GM12878 (cell line): ENCODE results near the gene LPAR3. TPM values are rescaled to one million over a fixed set of nuclear protein-coding genes. Genes with fewer than 3 reads are reported as not detected.

ENCODE experiments used
- ATAC-seq: fragments of 200-7000 bp; cut with Tn5 transposase; 3 replicates; pipeline ENCODE4 v1.9.1; 2020; ENCODE audit warnings: mild to moderate bottlenecking, moderate library complexity
- BruUV-seq: library from RNA; stranded (reverse); fragments of 400-500 nt; replicated peaks from 2 replicates; lab custom pipeline; 2021; lab: Mats Ljungman, UMichigan
- CTCF ChIA-PET: fragments of 300-600 bp; sonication (Branson Sonifier 250); formaldehyde crosslinking; extraction: SDS; loops from one replicate; lab custom pipeline; 2021; ENCODE audit warnings: inconsistent platforms; lab: Yijun Ruan, JAX
- POLR2A ChIA-PET: fragments of 350-600 bp; formaldehyde crosslinking; extraction: SDS; loops from one replicate; lab custom pipeline; 2021; ENCODE audit warnings: inconsistent platforms; lab: Charles Lee
- RAD21 ChIA-PET: fragments of 300-600 bp; sonication (Branson Sonifier 250); formaldehyde crosslinking; loops from one replicate; lab custom pipeline; 2023; ENCODE audit warnings: antibody characterized with exemption; ENCODE audit not compliant: unreplicated experiment; lab: Charles Lee
- SMC1A ChIA-PET: fragments of 300-600 bp; sonication (Branson Sonifier 250); formaldehyde crosslinking; loops from one replicate; lab custom pipeline; 2023; ENCODE audit not compliant: unreplicated experiment, uncharacterized antibody; lab: Charles Lee
- DNase-seq: peaks from one replicate; pipeline ENCODE4 v3.0.0-alpha.2; 2011; ENCODE audit warnings: low read depth, low spot score
- FAIRE-seq: peaks from 3 replicates; lab custom pipeline; 2011; peaks lifted over from hg19 to GRCh38; lab: Jason Lieb, UNC
- H2AFZ ChIP-seq: 2 replicates; pipeline ENCODE4 v1.6.0; 2011; ENCODE audit warnings: low read depth, low read length, control low read depth; ENCODE audit not compliant: control insufficient read depth
- H3K27ac ChIP-seq: 2 replicates; pipeline ENCODE4 v1.5.1; 2011; ENCODE audit warnings: control low read depth; ENCODE audit not compliant: control insufficient read depth, insufficient read depth
- H3K27me3 ChIP-seq, 2 experiments: replicated peaks in 1 of 2; 2 replicates each; pipeline versions ENCODE4 v1.6.0 to v1.6.1; 2011; ENCODE audit warnings: low read length in 1 of 2; ENCODE audit not compliant: control insufficient read depth in 2 of 2, insufficient read depth in 2 of 2
- H3K36me3 ChIP-seq, 2 experiments: 2 replicates each; pipeline ENCODE4 v1.5.1; 2011; ENCODE audit warnings: low read length in 1 of 2; ENCODE audit not compliant: control insufficient read depth in 2 of 2, insufficient read depth in 2 of 2
- H3K4me1 ChIP-seq: 2 replicates; pipeline ENCODE4 v1.6.1; 2011; ENCODE audit warnings: mild to moderate bottlenecking, low read length, moderate library complexity, mixed read lengths; ENCODE audit not compliant: control insufficient read depth, insufficient read depth
- H3K4me2 ChIP-seq: 2 replicates; pipeline ENCODE4 v1.6.0; 2011; ENCODE audit warnings: control low read depth; ENCODE audit not compliant: control insufficient read depth, insufficient read depth
- H3K4me3 ChIP-seq: fragments of 200-600 bp; sonication (generic); 2 replicates; pipeline ENCODE4 v1.5.1; 2016
- H3K79me2 ChIP-seq: 2 replicates; pipeline ENCODE4 v1.6.0; 2011; ENCODE audit warnings: low read length; ENCODE audit not compliant: control insufficient read depth, insufficient read depth
- H3K9ac ChIP-seq: 2 replicates; pipeline ENCODE4 v1.8.0; 2011; ENCODE audit warnings: low read length, control low read depth, mixed read lengths; ENCODE audit not compliant: control insufficient read depth, insufficient read depth
- H3K9me3 ChIP-seq: replicated peaks from 3 replicates; pipeline ENCODE4 v1.5.1; 2011; ENCODE audit warnings: mild to moderate bottlenecking, low read length; ENCODE audit not compliant: control insufficient read depth, insufficient read depth
- H4K20me1 ChIP-seq: 2 replicates; pipeline ENCODE4 v1.6.0; 2011; ENCODE audit not compliant: control insufficient read depth, insufficient read depth
- ATF3 ChIP-seq: IDR thresholded peaks from 2 replicates; pipeline ENCODE4 v1.6.1; 2011; ENCODE audit warnings: low read depth, mild to moderate bottlenecking, low read length, moderate library complexity, borderline replicate concordance; ENCODE audit errors: extremely low read depth
- CBFB ChIP-seq: IDR thresholded peaks from 2 replicates; pipeline ENCODE4 v1.6.1; 2016; ENCODE audit warnings: antibody characterized with exemption, low read depth
- HDAC2 ChIP-seq: fragments of 200-600 bp; sonication (generic); IDR thresholded peaks from 2 replicates; pipeline ENCODE4 v1.6.1; 2017
- IRF4 ChIP-seq: IDR thresholded peaks from 2 replicates; pipeline ENCODE4 v1.6.1; 2011; ENCODE audit warnings: low read depth, low read length
- MTA3 ChIP-seq: IDR thresholded peaks from 2 replicates; pipeline ENCODE4 v1.6.1; 2012; ENCODE audit warnings: low read length, inconsistent platforms, borderline replicate concordance
- RB1 ChIP-seq: fragments of 450-650 bp; formaldehyde crosslinking; IDR thresholded peaks from 2 replicates; pipeline ENCODE4 v1.6.1; 2017; ENCODE audit warnings: mild to moderate bottlenecking, borderline replicate concordance
- SUPT20H ChIP-seq: IDR thresholded peaks from 2 replicates; pipeline ENCODE4 v1.6.1; 2011; ENCODE audit warnings: low read depth, mild to moderate bottlenecking, low read length, moderate library complexity, borderline replicate concordance; ENCODE audit not compliant: control insufficient read depth
- WGBS: methylation state at CpG from one replicate; pipeline ENCODE4 v1.1.6; 2016; ENCODE audit warnings: low lambda C conversion rate; ENCODE audit not compliant: insufficient replicate concordance, insufficient coverage; ENCODE audit errors: missing lambda C conversion rate; 5-methylcytosine and 5-hydroxymethylcytosine counted together
- in situ Hi-C: fragments of 300-500 bp; cut with MboI; formaldehyde crosslinking; loops from 9 replicates; pipeline ENCODE4 v1.14.3; 2018; ENCODE audit warnings: mixed read lengths
- intact Hi-C: fragments of 100-400 bp; cut with micrococcal nuclease; formaldehyde crosslinking; loops from one replicate; pipeline ENCODE4 v1.14.2; 2022; ENCODE audit not compliant: unreplicated experiment
- polyA plus RNA-seq, 11 experiments: library from polyadenylated mRNA; depleted of rRNA in 4 of 11; unstranded in 6 of 11; stranded (reverse) in 5 of 11; fragments of >200 nt; fragmentation: Nextera tagmentation in 4 of 11; fragmentation: Illumina TruSeq in 1 of 11; extraction: Ambion mirVana in 4 of 11; extraction: Trizol in 1 of 11; gene quantifications; 1 replicate in 1 of 11; 2 replicates in 10 of 11; pipeline versions ENCODE4 v1.2.1 to v1.2.3, GENCODE V29; 2011 to 2016; ENCODE audit warnings: inconsistent platforms in 2 of 11, missing spikeins in 2 of 11, low read depth in 1 of 11
- total RNA-seq, 4 experiments: library from RNA; depleted of rRNA in 3 of 4; stranded (reverse); fragments of >200 nt in 3 of 4; fragmentation: Illumina TruSeq in 1 of 4; extraction: Trizol in 1 of 4; gene quantifications; 2 replicates each; pipeline versions ENCODE4 v1.2.1 to v1.2.3, GENCODE V29; 2013 to 2021

Gene LPAR3
- total and polyA plus RNA-seq, 10 of the 15 experiments (the other 5 are each of a cell fraction or from before 2014, with no cell fraction given), result 0.03 to 0.31 (median 0.09) TPM; not detected in 3

GRCh38 chr1:84929581-84929980, 36.6 kb upstream of the LPAR3 start:
- TF ChIP-seq SUPT20H (no peak), IRF4 (no peak), RB1 (no peak), HDAC2 (no peak), CBFB (no peak), ATF3 (no peak), MTA3 (no peak)
- TF ChIP-seq, all 136 proteins: peak for 0
- no peaks in the 10 kb centered on the region; the same call in 1 of the 2 replicates for H3K79me2 ChIP-seq
- WGBS, result 86% methylated on average over 1 of the region's 1 CpG
- CTCF ChIA-PET, result interaction anchor here (1.0 to 1.4 kb wide), 2 partner anchors 9 to 15 kb away, joined by 4 to 7 read pairs; no protein-coding TSS in a partner anchor
- DNase-seq (no peak), ATAC-seq (no peak), FAIRE-seq (no peak)
- no peak overlapping the region for H3K4me2 ChIP-seq
- H4K20me1 ChIP-seq, result no peaks in the 10 kb centered on the region
- no peaks in the 10 kb centered on the region for H3K27me3 ChIP-seq
- RAD21 ChIA-PET, result no interaction called here
- POLR2A ChIA-PET, result interaction anchor here (0.7 kb wide), 1 partner anchor 63 kb away, joined by 3 read pairs; no protein-coding TSS in a partner anchor
- H3K9ac ChIP-seq, result no peak overlapping the region
- intact Hi-C loops (loop anchor here (2.0 kb wide), 1 partner anchor 147 kb away; no protein-coding TSS in a partner anchor), in situ Hi-C loops (no loop called here)
- BruUV-seq, result no TSS peak
- H3K9me3 ChIP-seq, result no peaks in the 10 kb centered on the region
- H2AFZ ChIP-seq, result no peak overlapping the region
- no peaks in the 10 kb centered on the region for H3K4me1 ChIP-seq
- H3K27ac ChIP-seq, result no peak overlapping the region
- no peak overlapping the region for H3K4me3 ChIP-seq
- SMC1A ChIA-PET, result interaction anchor here (1.0 kb wide), 1 partner anchor 83 kb away, joined by 3 read pairs; no protein-coding TSS in a partner anchor
- peaks cover 2 to 18% of the 10 kb centered on the region in 2 experiments for H3K36me3 ChIP-seq
